BLaER1 (cell line): ENCODE measurements around the gene VAV1.
"Not testable (repeated sequence)": the region's sequence is repeated elsewhere in the genome, so short reads cannot be mapped to it uniquely, and the experiment has no call there.

Experiments
- H3K27ac ChIP-seq: shearing (Covaris generic); formaldehyde crosslinking; 2 replicates; pipeline ENCODE4 v1.8.1; 2022
- H3K27me3 ChIP-seq: shearing (Covaris generic); formaldehyde crosslinking; 2 replicates; pipeline ENCODE4 v1.8.1; 2022
- H3K36me3 ChIP-seq: shearing (Covaris generic); formaldehyde crosslinking; 2 replicates; pipeline ENCODE4 v1.8.1; 2022
- H3K4me1 ChIP-seq: shearing (Covaris generic); formaldehyde crosslinking; 2 replicates; pipeline ENCODE4 v1.8.1; 2022
- H3K4me2 ChIP-seq: shearing (Covaris generic); formaldehyde crosslinking; 2 replicates; pipeline ENCODE4 v1.8.1; 2022
- H3K4me3 ChIP-seq: shearing (Covaris generic); formaldehyde crosslinking; 2 replicates; pipeline ENCODE4 v1.8.1; 2022
- H3K9ac ChIP-seq: shearing (Covaris generic); formaldehyde crosslinking; 2 replicates; pipeline ENCODE4 v1.8.1; 2022
- H3K9me3 ChIP-seq: shearing (Covaris generic); formaldehyde crosslinking; 2 replicates; pipeline ENCODE4 v1.8.1; 2022
- H4K20me1 ChIP-seq: shearing (Covaris generic); formaldehyde crosslinking; 2 replicates; pipeline ENCODE4 v1.8.1; 2022
- Cebpa-rat ChIP-seq: shearing (Covaris generic); IDR thresholded peaks from 2 replicates; pipeline ENCODE4 v1.8.1; 2022

Gene VAV1

GRCh38 chr19:6854758-6855157 is 82.2 kb downstream of the VAV1 start:
- H4K20me1 ChIP-seq, result 0 out of 2 replicates have a peak, but pooled peaks cover 6% of the 10 kb centered on the region
- no peaks in the 10 kb centered on the region for H3K4me1 ChIP-seq
- no peak overlapping the region for H3K27ac ChIP-seq
- peaks cover 93% of the 10 kb centered on the region for H3K36me3 ChIP-seq
- H3K4me2 ChIP-seq, result no peak overlapping the region
- H3K4me3 ChIP-seq, result no peak overlapping the region
- H3K9me3 ChIP-seq, result no peaks in the 10 kb centered on the region
- no peaks in the 10 kb centered on the region for H3K27me3 ChIP-seq
- no peak for TF ChIP-seq Cebpa-rat
- no peak overlapping the region for H3K9ac ChIP-seq

GRCh38 chr19:6856749-6857372 is 84.4 kb downstream of the VAV1 start:
- Histone ChIP-seq H3K4me2 (no peak overlapping the region), H3K36me3 (peaks cover 77% of the 10 kb centered on the region), H4K20me1 (no peaks in the 10 kb centered on the region), H3K27ac (no peak overlapping the region), H3K4me3 (no peak overlapping the region), H3K4me1 (no peaks in the 10 kb centered on the region), H3K27me3 (no peaks in the 10 kb centered on the region), H3K9me3 (no peaks in the 10 kb centered on the region), H3K9ac (no peak overlapping the region)
- no peak for TF ChIP-seq Cebpa-rat

GRCh38 chr19:6861683-6862286 is 89.3 kb downstream of the VAV1 start:
- Histone ChIP-seq H3K9me3 (no peaks in the 10 kb centered on the region), H3K27me3 (no peaks in the 10 kb centered on the region), H4K20me1 (no peaks in the 10 kb centered on the region), H3K9ac (no peak overlapping the region), H3K36me3 (peaks cover 27% of the 10 kb centered on the region), H3K4me3 (no peak overlapping the region), H3K4me2 (no peak overlapping the region), H3K4me1 (peaks cover 21% of the 10 kb centered on the region), H3K27ac (no peak overlapping the region)
- TF ChIP-seq Cebpa-rat, result no peak

- peak; percentile 52; the same call in 1 of the 2 replicates for TF ChIP-seq Cebpa-rat
- H3K36me3 ChIP-seq, result peaks cover 19% of the 10 kb centered on the region
- H3K4me1 ChIP-seq, result peaks cover 30% of the 10 kb centered on the region
- peak overlapping the region; percentile 71 for H3K4me2 ChIP-seq
- H3K4me3 ChIP-seq, result peak overlapping the region; percentile 68; the same call in 1 of the 2 replicates
- H3K27ac ChIP-seq, result no peak overlapping the region
- no peaks in the 10 kb centered on the region for H3K27me3 ChIP-seq
- no peaks in the 10 kb centered on the region for H3K9me3 ChIP-seq
- no peaks in the 10 kb centered on the region for H4K20me1 ChIP-seq
- H3K9ac ChIP-seq, result no peak overlapping the region
Observed at GRCh38 chr19:6862673-6863078, 90.2 kb downstream of the VAV1 start.

- Histone ChIP-seq H3K4me3 (no peak overlapping the region), H3K9ac (no peak overlapping the region), H3K36me3 (0 out of 2 replicates have a peak, but pooled peaks cover 7% of the 10 kb centered on the region), H3K9me3 (no peaks in the 10 kb centered on the region), H3K4me1 (peaks cover 41% of the 10 kb centered on the region), H4K20me1 (no peaks in the 10 kb centered on the region), H3K4me2 (peak overlapping the region; percentile 40; the same call in 1 of the 2 replicates), H3K27me3 (no peaks in the 10 kb centered on the region), H3K27ac (no peak overlapping the region)
- TF ChIP-seq Cebpa-rat, result no peak
Observed at GRCh38 chr19:6864325-6864940, 91.9 kb downstream of the VAV1 start.

- no peak overlapping the region for H3K4me2 ChIP-seq
- no peaks in the 10 kb centered on the region for H3K27me3 ChIP-seq
Observed at GRCh38 chr19:6865849-6866248, 93.3 kb downstream of the VAV1 start.

GRCh38 chr19:6866741-6867151 is 94.2 kb downstream of the VAV1 start:
- H3K27me3 ChIP-seq, result no peaks in the 10 kb centered on the region
- no peak overlapping the region for H3K9ac ChIP-seq

More at GRCh38 chr19:6865849-6866248, 93.3 kb downstream of the VAV1 start:
- Histone ChIP-seq H4K20me1 (no peaks in the 10 kb centered on the region), H3K27ac (no peak overlapping the region), H3K4me3 (no peak overlapping the region), H3K9ac (no peak overlapping the region), H3K36me3 (no peaks in the 10 kb centered on the region), H3K9me3 (no peaks in the 10 kb centered on the region), H3K4me1 (peaks cover 41% of the 10 kb centered on the region)
- TF ChIP-seq Cebpa-rat, result no peak

GRCh38 chr19:6868351-6868750 is 95.8 kb downstream of the VAV1 start:
- Histone ChIP-seq H3K27me3 (no peaks in the 10 kb centered on the region), H3K4me3 (no peak overlapping the region), H3K4me1 (peaks cover 36% of the 10 kb centered on the region), H3K4me2 (peak overlapping the region; percentile 26; the same call in 1 of the 2 replicates), H3K9me3 (no peaks in the 10 kb centered on the region), H3K9ac (no peak overlapping the region), H3K36me3 (no peaks in the 10 kb centered on the region), H3K27ac (no peak overlapping the region), H4K20me1 (no peaks in the 10 kb centered on the region)
- TF ChIP-seq Cebpa-rat, result no peak

More at GRCh38 chr19:6866741-6867151, 94.2 kb downstream of the VAV1 start:
- Histone ChIP-seq H4K20me1 (no peaks in the 10 kb centered on the region), H3K4me1 (peaks cover 41% of the 10 kb centered on the region), H3K4me3 (no peak overlapping the region), H3K4me2 (peak overlapping the region; percentile 37), H3K36me3 (no peaks in the 10 kb centered on the region), H3K27ac (no peak overlapping the region), H3K9me3 (no peaks in the 10 kb centered on the region)
- no peak for TF ChIP-seq Cebpa-rat

GRCh38 chr19:6869151-6869882 is 96.8 kb downstream of the VAV1 start:
- not testable (repeated sequence) for H3K27me3 ChIP-seq, H3K9me3 ChIP-seq, H3K27ac ChIP-seq, H3K9ac ChIP-seq, H3K4me3 ChIP-seq, H3K4me2 ChIP-seq, H4K20me1 ChIP-seq, H3K36me3 ChIP-seq
- peaks cover 29% of the 10 kb centered on the region for H3K4me1 ChIP-seq
